Activated CD8-positive, alpha-beta memory T cell treated with anti-CD3 and anti-CD28 coated beads, Interleukin-2, amount 10 ng/mL, durations not matched to agents 7 days and 5 days (primary cell): ENCODE data around the gene AKAP1. TPM values are rescaled to one million over a fixed set of nuclear protein-coding genes. Genes with fewer than 3 reads are reported as not detected.

ENCODE experiments used
- ATAC-seq: fragments of 150-1000 bp; cut with Tn5 transposase; one replicate; pipeline ENCODE4 v1.10.0; 2021; ENCODE audit warnings: moderate library complexity
- CTCF ChIA-PET: fragments of 350-600 bp; sonication (Branson Sonifier 250); formaldehyde crosslinking; loops from one replicate; lab custom pipeline; 2021; ENCODE audit warnings: antibody characterized with exemption; lab: Charles Lee
- DNase-seq: peaks from one replicate; pipeline ENCODE4 v3.0.0-alpha.2; 2020
- H3K27ac Mint-ChIP-seq: one replicate; pipeline ENCODE4 v1.8.0; 2021; ENCODE audit warnings: mild to moderate bottlenecking, mixed read lengths
- H3K27me3 Mint-ChIP-seq: one replicate; pipeline ENCODE4 v1.8.0; 2021; ENCODE audit warnings: mixed read lengths
- H3K36me3 Mint-ChIP-seq: one replicate; pipeline ENCODE4 v1.8.0; 2021; ENCODE audit warnings: mild to moderate bottlenecking, mixed read lengths
- H3K4me1 Mint-ChIP-seq: one replicate; pipeline ENCODE4 v1.8.0; 2021; ENCODE audit warnings: mixed read lengths
- H3K4me3 Mint-ChIP-seq: one replicate; pipeline ENCODE4 v1.8.0; 2021; ENCODE audit warnings: mild to moderate bottlenecking, moderate library complexity, mixed read lengths
- H3K9me3 Mint-ChIP-seq: one replicate; pipeline ENCODE4 v1.8.0; 2022; ENCODE audit warnings: low read depth, mixed read lengths
- total RNA-seq, 2 experiments: library from RNA; stranded (reverse); gene quantifications; one replicate each; pipeline ENCODE4 v1.2.3, GENCODE V29; 2021

AKAP1 gene
- total RNA-seq, 2 experiments from 2014 or later = 28.0 to 38.3 TPM

DNA sequence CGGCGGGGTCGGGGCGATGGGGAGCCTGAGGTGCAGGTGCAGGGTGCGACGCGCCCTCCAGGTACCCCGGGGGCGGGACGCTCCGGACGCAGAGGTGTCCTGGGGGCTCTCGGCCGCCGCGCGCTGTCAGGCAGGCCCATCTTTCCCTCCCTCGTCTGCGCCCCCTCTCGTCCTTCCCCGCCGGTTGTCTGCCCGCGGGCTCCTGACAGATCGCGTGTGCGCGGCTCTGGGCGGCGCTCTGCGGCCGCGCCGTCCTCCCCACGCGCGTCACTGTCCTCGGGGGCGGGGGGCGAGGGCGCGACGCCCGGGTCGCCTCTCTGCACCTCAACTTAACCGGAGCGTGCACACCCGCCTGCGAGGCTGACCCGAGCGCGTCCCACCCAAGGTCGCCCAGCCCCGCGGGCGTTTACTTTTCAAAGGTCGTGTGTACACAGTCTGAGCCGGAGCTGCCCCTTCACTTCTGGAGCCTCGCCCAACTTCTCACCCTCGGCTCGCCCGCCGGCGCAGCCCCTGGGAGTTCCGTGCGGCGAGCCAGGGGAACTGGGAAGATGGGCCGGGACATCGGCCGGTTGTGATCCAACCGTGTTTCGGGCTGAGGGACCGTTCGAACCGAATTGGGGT lies 512 bp downstream of the AKAP1 start:
- DNase-seq (peak; percentile 71), ATAC-seq (peak; percentile 46)
- peak overlapping the region; percentile 82 for H3K4me3 Mint-ChIP-seq
- CTCF ChIA-PET = interaction anchor here (0.9 to 2.6 kb wide), 4 partner anchors 16 to 808 kb away, joined by 3 to 6 read pairs (median 3); no protein-coding TSS in a partner anchor
- no peaks in the 10 kb centered on the region for H3K9me3 Mint-ChIP-seq
- no peaks in the 10 kb centered on the region for H3K36me3 Mint-ChIP-seq
- peaks cover 45% of the 10 kb centered on the region for H3K4me1 Mint-ChIP-seq
- H3K27me3 Mint-ChIP-seq = peaks cover 5% of the 10 kb centered on the region
- peak overlapping the region; percentile 73 for H3K27ac Mint-ChIP-seq

DNA sequence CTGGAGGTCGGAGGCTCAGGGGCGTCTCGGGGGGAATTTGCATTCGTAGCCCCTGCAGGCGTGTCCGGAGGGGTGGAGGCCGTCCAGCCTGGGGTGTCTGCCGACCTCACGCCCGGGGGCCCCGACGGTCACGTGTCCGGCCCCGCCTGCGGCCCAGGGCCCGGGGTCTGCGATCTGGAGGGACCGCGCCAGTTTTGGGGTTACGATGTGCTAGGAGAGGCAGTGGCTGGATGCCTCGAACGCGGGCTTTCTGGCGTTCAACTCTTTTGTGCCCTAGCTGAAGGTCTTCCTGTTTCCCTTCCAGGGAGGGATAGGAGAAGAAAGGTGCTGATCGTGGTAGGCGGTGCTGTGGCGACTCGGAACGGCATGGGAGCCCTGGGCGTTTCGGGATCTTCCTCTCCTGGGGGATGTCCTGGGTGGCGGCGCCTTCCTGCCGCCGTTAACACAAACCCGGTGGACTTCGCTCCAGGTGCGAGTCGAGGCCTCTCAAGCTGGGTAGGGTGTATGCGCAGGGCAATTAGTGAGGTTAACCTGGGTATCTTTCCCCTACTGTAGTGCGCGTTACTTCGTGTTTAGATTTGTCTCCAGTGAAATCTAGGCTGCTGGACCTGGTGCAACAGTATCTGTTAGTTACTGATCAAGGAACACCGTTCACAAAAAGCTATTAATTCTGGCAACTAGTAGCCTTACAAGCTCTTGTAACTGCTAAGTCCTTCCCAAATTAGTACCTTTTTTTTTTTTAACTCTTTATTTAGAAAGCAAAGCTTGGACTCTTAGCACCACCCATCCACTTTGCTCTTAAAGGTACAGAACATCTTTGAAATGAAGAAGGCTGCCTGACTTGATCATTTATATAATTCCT lies 1.3 kb downstream of the AKAP1 start:
- CTCF ChIA-PET = interaction anchor here (0.9 to 2.6 kb wide), 3 partner anchors 107 to 807 kb away, joined by 3 to 6 read pairs (median 3); no protein-coding TSS in a partner anchor
- H3K27ac Mint-ChIP-seq = peak overlapping the region; percentile 73
- no peaks in the 10 kb centered on the region for H3K36me3 Mint-ChIP-seq
- peaks cover 5% of the 10 kb centered on the region for H3K27me3 Mint-ChIP-seq
- no peaks in the 10 kb centered on the region for H3K9me3 Mint-ChIP-seq
- no peak for ATAC-seq
- H3K4me3 Mint-ChIP-seq = peak overlapping the region; percentile 82
- H3K4me1 Mint-ChIP-seq = peaks cover 44% of the 10 kb centered on the region
- peak; percentile 46 for DNase-seq

DNA sequence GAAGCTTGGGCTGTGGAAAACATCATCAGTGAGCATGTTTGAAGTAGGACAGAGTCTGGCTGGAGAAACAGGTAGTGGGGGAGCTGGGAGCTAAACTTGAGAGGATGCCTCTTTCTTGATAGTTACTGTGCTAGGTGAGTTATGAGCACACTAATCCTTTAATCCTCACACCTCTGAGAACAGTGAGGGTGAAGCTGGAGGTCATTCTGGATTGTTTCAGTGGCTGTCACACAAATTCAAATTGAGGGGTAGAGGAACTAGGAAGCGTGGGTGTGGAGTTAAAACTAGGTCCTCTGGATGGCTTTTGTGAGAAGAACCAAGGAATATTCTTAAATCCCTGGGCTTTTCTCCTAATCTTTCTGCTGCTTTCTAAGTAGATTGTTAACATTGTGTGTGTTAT lies 3.3 kb downstream of the AKAP1 start:
- Mint-ChIP-seq H3K27ac (no peak overlapping the region), H3K4me3 (no peak overlapping the region), H3K36me3 (no peaks in the 10 kb centered on the region), H3K4me1 (peaks cover 36% of the 10 kb centered on the region), H3K9me3 (no peaks in the 10 kb centered on the region), H3K27me3 (no peaks in the 10 kb centered on the region)
- CTCF ChIA-PET = interaction anchor here (1.1 to 1.9 kb wide), 3 partner anchors 19 to 127 kb away, joined by 3 to 4 read pairs (median 4); partner anchors contain the start of gene COIL
- no peak for DNase-seq
- no peak for ATAC-seq

DNA sequence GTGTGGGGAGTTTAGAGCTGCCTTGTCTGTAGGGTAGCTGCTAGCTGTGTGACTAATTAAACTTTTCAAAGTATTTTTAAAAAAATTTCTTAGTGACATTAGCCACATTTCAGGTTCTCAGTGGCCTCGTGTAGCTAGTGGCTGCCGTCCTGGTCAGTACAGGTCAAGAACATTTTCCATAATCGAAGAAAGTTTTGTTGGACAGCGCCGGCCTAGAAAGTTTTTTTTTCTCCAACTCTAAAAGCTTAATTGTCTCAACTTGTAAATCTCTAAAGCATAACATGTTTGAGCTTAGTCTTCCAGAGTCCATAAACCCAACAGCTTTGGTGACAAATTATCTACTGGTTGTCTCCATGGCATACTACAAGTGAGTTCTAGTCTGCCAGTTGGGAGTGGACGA lies 4.3 kb downstream of the AKAP1 start:
- CTCF ChIA-PET = interaction anchor here (1.5 to 1.9 kb wide), 2 partner anchors 18 to 24 kb away, joined by 4 read pairs; no protein-coding TSS in a partner anchor
- H3K4me3 Mint-ChIP-seq = no peak overlapping the region

DNA sequence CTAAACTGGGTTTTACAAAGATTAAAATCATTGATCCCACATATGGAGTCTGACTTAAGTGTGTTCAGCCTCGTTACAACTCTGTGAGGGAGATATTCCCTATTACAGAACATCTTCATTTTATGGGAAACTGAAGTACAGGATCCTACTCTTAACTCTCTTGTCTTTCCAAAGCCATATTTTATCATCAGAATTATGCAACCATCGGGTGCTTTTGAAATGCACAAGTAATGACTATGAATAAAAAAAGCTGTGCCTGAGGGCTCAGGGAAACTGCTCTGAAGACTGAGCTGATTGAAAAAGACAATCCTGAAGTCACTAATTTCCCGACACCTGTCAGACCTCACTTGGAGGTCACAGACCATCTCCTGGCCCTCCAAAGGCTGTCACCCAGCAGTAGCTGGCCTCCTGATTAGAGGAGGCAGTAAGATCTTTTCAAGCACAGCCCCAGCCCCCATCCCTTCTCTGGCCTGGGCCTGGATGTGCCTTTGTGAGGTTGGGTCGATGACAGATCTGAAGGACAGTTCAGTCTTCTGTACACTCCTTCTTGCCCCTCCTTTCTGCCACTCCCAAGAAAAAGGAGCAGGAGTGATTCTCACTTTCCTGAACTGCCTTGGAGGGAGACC lies 5.6 kb downstream of the AKAP1 start:
- no peak overlapping the region for H3K4me3 Mint-ChIP-seq
- ATAC-seq = no peak
- no peaks in the 10 kb centered on the region for H3K9me3 Mint-ChIP-seq
- CTCF ChIA-PET = no interaction called here
- H3K27ac Mint-ChIP-seq = no peak overlapping the region
- H3K4me1 Mint-ChIP-seq = peaks cover 29% of the 10 kb centered on the region
- H3K36me3 Mint-ChIP-seq = peaks cover 2% of the 10 kb centered on the region
- DNase-seq = no peak
- no peaks in the 10 kb centered on the region for H3K27me3 Mint-ChIP-seq

More for the DNA sequence above, 4.3 kb downstream of the AKAP1 start:
- H3K36me3 Mint-ChIP-seq = peaks cover 2% of the 10 kb centered on the region
- H3K27ac Mint-ChIP-seq = no peak overlapping the region
- DNase-seq (no peak), ATAC-seq (no peak)
- no peaks in the 10 kb centered on the region for H3K27me3 Mint-ChIP-seq
- H3K4me1 Mint-ChIP-seq = peaks cover 30% of the 10 kb centered on the region
- no peaks in the 10 kb centered on the region for H3K9me3 Mint-ChIP-seq

DNA sequence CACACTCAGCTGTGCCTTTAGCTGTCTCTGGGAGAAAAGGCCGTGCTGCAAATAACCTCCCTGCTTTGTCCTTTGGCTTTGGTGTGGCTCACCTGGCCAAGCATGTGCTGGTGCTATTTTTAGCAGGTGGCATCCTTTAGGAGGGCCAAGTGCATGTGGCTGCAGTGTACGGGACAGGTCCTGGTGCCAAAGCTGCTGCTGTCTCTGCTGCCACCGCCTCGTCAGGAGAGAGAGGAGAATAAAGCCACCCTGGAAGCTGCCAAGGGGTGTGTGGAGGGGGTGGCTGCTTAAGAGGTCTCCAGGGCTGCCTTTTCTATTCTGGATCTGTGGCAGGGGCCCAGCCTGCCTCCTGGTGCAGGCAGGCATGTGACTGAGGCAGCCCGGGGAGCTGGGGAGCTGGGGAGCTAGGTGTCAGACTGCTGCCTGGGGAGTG lies 6.2 kb downstream of the AKAP1 start:
- no peak for ATAC-seq
- Mint-ChIP-seq H3K36me3 (peaks cover 2% of the 10 kb centered on the region), H3K4me1 (peaks cover 29% of the 10 kb centered on the region), H3K27me3 (no peaks in the 10 kb centered on the region), H3K4me3 (no peak overlapping the region), H3K27ac (no peak overlapping the region), H3K9me3 (no peaks in the 10 kb centered on the region)
- no peak for DNase-seq
- CTCF ChIA-PET = no interaction called here

DNA sequence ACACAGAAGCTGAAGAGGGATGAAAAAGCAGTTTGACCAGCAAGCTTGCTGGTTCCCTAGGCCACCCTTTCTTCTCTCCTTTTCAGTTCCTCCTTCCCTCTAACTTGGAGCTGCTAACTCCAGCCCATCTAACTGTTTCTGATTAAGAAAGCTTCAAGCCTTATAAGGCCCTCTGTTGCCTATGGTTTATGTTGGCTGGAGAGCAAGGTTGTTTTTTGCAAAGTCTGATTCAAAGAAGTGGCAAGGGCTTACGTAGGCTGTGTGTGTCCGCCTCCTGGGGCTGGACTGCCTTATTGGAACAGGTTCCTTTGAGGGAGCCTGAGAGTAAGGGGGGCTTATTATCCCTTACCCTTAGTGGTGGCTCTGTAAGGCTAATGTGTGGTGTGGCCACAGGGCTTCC lies 7.1 kb downstream of the AKAP1 start:
- Mint-ChIP-seq H3K36me3 (peaks cover 2% of the 10 kb centered on the region), H3K4me3 (no peak overlapping the region), H3K27me3 (no peaks in the 10 kb centered on the region), H3K27ac (no peak overlapping the region), H3K4me1 (peaks cover 22% of the 10 kb centered on the region), H3K9me3 (no peaks in the 10 kb centered on the region)
- DNase-seq (no peak), ATAC-seq (no peak)
- CTCF ChIA-PET = no interaction called here

DNA sequence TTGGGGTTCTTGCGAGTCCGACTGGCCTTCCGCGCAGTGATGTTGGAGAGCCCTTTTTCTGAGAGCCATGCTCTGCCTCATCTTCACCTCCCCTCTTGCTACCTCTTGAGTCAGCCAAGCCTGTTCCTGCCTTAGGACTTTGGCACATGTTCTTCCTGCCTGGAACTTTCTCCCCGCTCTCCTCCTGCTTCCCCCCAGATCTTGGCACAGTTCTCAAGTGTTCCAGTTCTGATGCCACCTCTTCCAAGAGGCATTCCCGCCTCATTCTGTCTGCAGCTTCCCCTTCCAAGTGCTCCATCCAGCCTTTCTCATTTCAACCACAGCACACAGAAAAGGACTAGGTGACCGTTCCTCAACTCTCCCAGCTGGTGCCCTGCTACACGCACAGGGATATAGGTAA lies 7.7 kb downstream of the AKAP1 start:
- Mint-ChIP-seq H3K4me3 (no peak overlapping the region), H3K27me3 (no peaks in the 10 kb centered on the region), H3K27ac (no peak overlapping the region), H3K9me3 (no peaks in the 10 kb centered on the region), H3K36me3 (peaks cover 2% of the 10 kb centered on the region), H3K4me1 (peaks cover 18% of the 10 kb centered on the region)
- ATAC-seq = no peak
- CTCF ChIA-PET = no interaction called here
- no peak for DNase-seq

DNA sequence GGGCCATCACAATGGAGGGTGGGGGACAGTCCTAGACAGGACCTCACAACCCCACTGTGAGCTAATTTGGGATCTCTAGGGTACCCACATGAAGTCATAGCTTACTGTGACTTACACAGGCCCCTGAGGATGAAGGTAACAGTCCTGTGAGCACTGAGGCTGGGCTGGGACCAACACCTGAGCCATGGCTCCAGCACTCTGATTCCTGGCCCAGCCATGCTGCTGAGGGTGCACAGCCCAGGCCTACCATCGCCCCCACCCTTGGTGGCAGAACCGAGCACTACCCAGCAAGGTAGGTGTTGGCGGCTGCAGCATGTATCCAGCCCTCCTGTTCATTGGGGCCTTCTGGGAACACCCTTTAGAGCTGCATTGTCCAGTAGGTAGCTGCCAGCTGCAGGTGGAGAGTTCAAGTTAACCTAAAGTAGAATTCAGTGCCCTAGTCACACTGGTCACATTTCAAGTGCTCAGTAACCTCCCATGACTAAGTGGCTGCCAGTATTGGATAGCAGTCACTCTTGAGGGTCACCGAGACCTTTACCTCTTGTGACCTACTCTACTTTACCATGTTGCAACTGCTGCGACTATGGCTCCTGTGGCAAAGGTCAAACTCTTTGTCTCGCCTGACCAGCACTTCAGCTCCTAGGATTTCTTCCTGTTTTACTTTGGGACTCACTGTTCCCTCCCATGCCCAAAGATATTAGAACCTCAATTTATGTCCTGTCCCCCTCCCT lies 11.6 kb downstream of the AKAP1 start:
- H3K4me3 Mint-ChIP-seq = no peak overlapping the region
- H3K9me3 Mint-ChIP-seq = no peaks in the 10 kb centered on the region
- ATAC-seq = no peak

DNA sequence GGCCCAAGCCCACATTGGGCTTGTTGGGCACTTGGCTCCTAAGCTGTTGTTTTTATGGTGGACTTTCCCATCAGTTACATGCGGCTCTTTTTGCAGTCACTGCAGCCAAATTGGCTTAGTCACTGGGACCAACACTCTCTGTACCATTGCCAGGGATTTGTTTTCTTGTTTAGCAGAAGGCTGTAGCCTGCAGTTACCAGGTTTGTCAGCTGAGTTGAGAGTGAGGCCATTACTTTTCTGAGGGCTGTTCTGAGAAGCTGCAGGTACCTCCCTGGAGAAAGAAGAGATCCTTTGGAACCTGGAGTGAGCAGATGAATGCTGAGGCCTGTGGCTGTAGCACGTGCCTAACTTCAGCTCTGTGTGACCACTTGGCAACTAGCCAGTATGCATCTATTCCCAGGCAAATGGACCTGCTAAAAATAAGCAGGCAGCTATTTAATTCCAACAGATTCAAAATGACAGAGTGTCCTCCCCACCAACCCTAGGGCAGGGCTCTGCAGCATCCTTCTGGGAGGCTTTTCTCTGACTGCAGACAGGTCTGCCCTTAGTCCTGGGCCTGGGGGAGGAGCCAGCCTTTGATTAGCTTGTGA lies 12.9 kb downstream of the AKAP1 start:
- CTCF ChIA-PET = no interaction called here
- no peak for DNase-seq
- H3K9me3 Mint-ChIP-seq = no peaks in the 10 kb centered on the region
- no peak for ATAC-seq
- H3K4me3 Mint-ChIP-seq = no peak overlapping the region
- H3K36me3 Mint-ChIP-seq = peaks cover 3% of the 10 kb centered on the region
- H3K4me1 Mint-ChIP-seq = peaks cover 5% of the 10 kb centered on the region
- H3K27me3 Mint-ChIP-seq = no peaks in the 10 kb centered on the region
- H3K27ac Mint-ChIP-seq = peak overlapping the region; percentile 25

More for the DNA sequence above, 11.6 kb downstream of the AKAP1 start:
- Mint-ChIP-seq H3K36me3 (peaks cover 3% of the 10 kb centered on the region), H3K4me1 (peaks cover under 1% of the 10 kb centered on the region), H3K27ac (no peak overlapping the region), H3K27me3 (no peaks in the 10 kb centered on the region)
- CTCF ChIA-PET = interaction anchor here (0.9 kb wide), 1 partner anchor 15 kb away, joined by 3 read pairs; no protein-coding TSS in a partner anchor
- no peak for DNase-seq

DNA sequence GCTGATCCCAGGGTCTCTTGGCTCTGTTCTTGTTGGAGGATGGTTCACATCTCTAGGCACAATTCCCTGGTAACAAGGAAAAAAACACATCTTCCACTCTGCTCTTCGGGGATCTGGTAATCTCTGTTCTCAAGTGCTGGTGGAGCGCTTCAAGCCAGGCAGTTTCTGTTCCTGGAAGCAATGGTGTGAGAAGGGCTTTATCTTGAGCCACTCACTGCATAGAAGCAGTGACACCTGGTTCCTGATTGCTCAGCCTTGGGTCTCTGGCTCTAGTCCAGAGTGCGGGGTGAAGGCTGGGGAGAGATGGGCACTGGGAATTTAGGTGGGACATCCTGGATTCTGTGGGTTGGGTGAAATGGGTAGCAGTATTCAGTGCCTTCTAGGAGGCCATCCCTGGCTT lies 14.1 kb downstream of the AKAP1 start:
- CTCF ChIA-PET = no interaction called here
- Mint-ChIP-seq H3K9me3 (no peaks in the 10 kb centered on the region), H3K27me3 (no peaks in the 10 kb centered on the region), H3K27ac (no peak overlapping the region), H3K36me3 (peaks cover 1% of the 10 kb centered on the region), H3K4me1 (peaks cover 5% of the 10 kb centered on the region), H3K4me3 (no peak overlapping the region)
- ATAC-seq (no peak), DNase-seq (no peak)

DNA sequence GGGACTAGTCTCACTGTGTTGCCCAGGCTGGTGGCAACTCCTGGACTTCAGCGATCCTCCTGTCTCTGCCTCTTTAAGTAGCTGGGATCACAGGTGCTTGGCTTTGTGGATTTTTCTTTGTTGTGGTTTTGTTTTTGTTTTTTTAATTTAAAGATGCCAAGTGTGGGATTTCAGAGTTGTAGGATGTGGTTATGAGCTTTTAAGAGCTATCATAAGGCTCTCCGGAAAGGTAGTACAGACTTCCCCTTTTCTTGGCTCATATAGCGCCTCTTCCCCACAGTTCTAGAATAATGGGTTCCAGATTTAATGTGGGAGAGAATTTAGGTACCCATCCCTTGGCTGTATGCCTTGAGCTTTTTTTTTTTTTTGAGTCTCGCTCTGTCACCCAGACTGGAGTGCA lies 17.1 kb downstream of the AKAP1 start:
- no peak overlapping the region for H3K4me3 Mint-ChIP-seq
- CTCF ChIA-PET = interaction anchor here (1.0 kb wide), 1 partner anchor 17 kb away, joined by 3 read pairs; the partner anchor contains the start of gene AKAP1
- H3K27me3 Mint-ChIP-seq = no peaks in the 10 kb centered on the region
- peaks cover 5% of the 10 kb centered on the region for H3K4me1 Mint-ChIP-seq
- no peaks in the 10 kb centered on the region for H3K9me3 Mint-ChIP-seq
- no peak overlapping the region for H3K27ac Mint-ChIP-seq
- H3K36me3 Mint-ChIP-seq = peaks cover 1% of the 10 kb centered on the region
- ATAC-seq = no peak
- DNase-seq = no peak
